Stimulated activated CD4-positive, alpha-beta T cell treated with anti-CD3 and anti-CD28 coated beads, Interleukin-1b, Interleukin-23, amount 100 ng/mL, for 1 hour (primary cell): ENCODE measurements around the gene DNM1.
A peak's percentile ranks its signal among the peaks of the same experiment; 100 is the strongest.

Source experiments
- DNase-seq, 2 donors: peaks; one replicate each; pipeline ENCODE4 v3.0.0-alpha.2; 2020; ENCODE audit warnings: low read depth in 2 of 2

Gene DNM1

DNA sequence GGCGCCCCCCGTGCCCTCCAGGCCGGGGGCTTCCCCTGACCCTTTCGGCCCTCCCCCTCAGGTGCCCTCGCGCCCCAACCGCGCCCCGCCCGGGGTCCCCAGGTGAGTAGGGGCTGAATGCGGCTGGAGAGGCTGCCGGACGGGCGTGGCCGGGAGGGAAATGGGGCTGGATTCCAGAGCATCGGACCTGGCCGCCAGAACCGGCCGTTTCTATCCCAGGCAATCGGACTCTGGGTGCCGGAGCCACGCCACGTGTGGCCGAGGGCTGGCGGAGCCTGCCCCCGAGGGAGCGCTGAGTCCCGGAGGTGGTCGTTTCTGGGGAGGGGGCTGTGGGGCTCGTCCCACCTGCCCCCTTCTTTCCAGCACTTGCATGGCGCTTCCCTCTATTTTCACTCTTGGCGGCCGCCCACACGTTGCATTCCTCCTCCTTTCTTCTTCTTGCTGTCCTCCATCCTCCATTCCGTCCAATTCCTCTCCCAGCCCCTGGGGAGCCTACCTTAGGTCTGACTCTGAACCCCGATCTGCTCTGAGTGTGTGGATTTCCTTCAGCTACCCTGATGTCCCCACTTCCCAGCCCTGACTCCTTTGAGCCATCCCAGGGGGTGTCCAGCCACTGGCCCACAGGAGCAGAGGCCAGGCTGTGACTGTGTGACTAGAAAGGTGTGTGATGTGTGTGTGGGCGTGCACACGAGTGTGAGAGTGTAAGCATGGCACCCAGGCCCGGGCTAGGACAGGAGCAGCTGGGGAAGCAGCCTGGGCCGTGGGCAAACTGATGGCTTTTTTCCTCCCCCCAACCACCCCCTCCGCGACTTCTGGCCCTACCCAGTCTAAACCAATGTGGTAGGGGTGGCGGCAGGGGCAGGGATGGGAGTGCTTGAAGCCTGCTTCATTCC lies 47.9 kb downstream of the DNM1 start:
- no peak for DNase-seq

DNA sequence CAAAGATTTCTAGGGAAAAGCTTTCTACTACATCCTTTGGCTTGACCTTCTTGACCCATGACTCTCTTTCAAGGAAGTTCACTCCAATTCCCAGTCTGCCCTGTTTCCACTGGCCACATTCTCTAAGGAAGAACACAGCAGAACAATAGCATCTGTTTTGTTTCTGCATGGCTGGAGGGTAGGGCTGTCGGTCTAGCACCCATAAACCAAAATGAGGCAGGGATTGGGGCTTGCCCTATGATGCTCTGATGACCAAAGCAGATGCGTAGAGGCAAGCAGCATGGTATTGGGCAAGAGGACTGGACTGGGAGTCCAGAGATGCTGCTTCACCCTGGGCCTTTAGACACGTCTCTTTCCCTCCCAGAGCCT lies 48.5 kb downstream of the DNM1 start:
- no peak for DNase-seq

DNA sequence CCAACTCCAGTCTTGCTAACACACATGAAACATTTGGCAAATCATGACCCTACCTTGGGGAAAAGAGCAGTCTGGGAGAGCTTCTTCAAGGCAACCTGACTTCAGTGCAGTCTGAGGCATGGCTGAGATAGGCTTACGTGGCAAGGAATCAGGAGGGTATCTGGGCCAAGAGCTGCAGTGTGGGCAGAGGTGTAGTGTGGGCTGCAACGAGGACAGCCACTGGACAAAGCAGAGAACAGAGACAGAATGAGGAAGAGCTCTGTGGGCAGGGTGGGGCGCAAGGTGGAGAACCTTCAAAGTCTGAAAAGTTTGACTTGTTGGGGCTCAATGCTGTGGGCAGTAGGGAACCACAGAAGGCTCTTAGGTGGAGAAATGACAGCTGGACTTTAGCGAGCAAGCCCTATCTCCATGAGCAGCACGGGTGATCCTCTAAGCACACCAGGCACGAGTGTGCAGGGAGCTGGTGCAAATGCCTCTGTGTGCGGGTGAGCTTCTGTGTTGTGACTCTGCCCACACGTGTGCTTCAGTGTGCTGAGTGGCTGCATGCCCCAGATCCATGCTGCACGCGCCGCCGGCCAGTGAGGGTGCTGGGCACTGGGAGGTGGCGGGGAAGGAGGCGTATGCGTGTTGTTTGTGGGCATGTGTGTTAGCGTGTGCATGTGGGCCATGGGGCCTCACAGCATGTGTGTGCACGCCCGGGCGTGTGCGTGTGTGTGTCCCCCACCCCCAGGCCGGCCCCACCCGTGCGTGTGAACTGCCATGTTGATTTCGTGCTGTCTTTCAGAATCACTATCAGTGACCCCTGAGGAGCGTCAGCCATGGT lies 49.3 kb downstream of the DNM1 start:
- no peak for DNase-seq

DNA sequence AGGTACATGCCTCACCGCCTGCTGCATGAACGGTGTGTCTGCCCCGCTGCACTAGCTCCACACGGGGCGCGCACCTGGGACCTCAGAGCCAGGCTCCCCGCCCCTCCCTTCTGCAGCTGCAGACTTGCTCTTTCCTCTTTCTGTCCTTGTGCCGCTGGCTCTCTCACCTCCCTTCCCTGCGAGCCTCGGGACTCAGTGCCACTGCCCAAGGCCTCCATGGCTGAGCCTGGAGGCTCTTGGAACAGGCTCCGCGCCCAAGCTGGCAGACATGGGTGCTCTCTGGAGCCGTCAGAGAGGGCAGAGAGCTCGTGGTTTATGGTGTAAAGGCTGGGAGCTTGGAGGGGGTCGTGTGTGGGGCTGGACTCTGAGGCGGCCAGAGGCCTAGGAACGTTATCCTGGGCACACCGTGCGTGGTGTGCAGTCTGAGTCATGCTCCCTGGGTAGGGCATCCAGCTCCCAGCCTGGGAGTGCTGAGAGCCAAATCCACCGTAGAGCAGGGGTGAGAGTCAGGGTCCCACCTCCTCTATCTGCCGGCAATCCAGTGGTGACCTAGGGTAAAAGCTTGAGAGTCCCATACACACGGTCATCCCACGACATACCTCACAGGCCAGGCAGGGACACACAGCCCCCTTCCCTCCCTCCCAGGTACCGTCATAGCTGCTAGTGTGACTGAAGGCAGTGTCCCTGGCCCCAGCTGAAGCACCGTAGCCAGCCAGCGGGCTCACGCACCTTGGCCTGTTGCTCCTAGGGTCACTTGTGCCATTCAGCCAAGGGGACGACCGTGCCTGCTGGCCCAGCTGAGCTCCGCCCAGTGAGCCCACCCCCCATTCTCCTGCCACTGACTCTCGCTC lies 50.2 kb downstream of the DNM1 start:
- DNase-seq, result no peak

DNA sequence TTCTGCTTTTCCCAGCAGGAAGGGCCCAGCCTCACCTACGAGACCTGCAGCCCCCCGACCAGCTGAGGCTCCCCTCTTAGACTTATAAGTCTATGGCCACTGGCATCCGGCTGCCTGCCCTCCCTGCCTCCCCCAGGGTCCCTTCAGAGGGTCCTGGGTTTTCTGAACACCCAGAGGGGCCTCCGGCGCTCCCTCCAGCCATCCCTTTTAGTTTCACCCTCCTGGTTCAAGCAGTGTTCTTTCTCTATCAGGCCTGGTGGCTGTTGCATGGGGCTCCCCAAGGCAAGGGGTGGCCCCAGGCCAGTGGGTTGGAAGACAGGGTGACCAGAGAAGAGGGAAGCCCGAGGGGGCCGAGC lies 50.8 kb downstream of the DNM1 start:
- no peak for DNase-seq

DNA sequence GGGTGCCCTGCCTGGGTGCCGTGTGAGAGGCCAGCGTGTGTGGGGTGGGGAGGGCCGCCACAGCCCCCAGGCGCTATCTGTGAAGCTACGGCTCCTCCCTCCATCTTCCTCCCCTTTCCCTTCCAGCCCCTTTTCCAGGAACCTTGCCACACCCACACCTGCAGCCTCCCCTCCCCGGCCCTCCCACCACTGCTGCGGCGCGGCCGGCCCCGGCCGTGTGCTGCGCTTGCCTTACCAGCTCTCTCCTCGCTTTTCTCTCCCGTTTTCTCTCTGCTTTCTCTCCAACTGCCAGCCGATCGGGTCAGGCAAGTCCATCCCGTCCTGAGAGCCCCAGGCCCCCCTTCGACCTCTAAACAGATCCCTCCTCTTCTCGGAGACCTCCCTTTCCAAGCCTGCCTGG lies 51.2 kb downstream of the DNM1 start:
- DNase-seq, result no peak

DNA sequence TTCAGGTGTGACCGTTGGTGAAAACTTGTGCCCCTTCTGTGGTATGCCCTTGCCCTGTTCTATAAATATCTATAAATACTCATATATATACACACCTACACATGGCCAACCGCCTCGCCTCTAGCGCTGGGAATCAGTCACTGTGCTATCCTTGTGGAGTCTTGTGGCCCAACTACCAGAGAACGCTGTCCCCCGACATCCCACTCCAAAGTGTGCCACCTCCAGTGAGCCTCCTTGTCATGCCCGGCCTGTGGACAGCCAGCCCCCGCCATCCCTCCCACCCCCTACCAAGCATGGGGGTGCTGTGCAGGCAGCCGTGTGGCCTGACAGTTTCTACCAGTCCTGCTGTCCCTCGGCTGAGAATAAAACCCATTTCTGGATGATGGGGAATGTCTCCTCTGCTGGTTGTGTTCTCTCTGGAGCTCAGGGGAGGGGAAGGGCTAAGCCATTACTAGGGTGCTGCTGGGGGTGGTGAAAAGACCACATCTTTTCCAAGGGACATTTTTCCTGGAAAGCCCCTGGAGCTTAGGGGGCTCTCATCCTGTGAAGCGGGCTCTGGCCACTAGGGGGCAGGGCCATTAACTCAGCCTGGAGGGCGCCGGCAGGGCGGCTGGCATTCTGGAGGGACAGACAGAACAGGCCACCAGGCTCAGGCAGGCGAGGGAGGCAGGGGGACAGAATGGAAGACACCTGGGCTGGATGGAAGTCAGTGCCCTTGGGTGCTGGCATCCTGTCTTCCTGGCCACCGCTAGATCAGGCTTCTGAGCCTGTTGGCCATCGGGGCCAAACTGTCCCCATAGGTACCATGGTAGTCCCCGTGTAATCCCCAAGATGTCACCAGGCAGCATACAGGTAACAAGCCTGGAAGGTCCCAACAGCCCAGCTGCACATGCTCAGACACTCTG lies 51.9 kb downstream of the DNM1 start:
- DNase-seq, result peak in 1 of 2 donors; percentile 42

DNA sequence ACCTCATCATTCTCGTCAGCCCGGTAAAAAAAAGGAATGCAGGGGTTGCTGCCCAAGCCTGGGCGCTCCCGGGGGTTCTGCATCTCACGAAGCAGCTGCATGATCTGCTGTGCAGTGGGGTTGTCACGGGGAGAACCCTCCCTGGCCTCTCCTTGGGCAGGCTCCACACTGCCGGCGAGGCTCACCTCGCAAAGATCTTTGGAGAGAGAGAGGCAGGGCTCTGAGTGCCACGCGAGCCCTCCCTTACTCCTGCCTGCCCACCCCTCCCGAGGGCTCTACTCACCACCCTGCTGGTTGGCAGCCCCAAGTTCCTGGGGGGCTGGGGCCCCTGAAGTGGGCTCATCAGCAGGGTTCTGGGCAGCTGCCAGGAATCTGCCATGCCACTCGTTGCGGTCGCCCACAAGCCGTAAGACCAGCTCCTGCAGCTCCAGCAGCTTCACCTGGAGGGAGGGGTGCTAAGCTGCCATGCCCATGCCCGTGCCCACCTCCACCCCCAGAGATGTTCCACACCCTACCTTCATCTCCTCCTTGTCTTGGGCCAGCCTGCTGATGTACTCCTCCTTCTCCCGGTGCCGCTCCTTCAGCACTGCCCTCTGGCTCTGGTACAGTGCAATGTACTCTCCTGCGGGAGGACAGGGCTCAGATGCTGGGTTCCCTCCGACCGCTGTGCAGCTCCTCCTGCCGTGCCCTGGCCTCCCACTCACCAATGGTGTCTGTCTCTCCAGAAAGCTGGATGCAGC lies 54.1 kb downstream of the DNM1 start:
- DNase-seq, result no peak

DNA sequence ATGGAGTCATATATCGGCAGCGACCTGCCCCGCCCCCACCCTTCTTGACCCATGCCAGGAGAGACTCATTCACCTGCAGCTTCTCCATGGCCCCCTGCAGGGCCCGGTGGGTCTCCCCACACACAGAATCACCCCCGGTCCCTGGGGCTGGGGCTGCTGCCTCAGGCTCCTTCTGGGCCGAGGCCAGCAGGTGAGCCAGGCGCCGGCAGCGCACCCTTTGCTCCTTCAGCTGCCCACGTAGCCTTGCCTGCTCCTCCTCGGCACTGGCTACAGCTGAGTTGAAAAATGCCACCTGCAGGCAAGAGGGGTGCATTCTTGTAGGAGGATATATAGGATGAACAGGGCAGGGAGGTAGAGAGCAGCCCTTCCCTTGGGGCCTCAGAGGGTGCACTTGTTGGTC lies 54.7 kb downstream of the DNM1 start:
- DNase-seq, result no peak

DNA sequence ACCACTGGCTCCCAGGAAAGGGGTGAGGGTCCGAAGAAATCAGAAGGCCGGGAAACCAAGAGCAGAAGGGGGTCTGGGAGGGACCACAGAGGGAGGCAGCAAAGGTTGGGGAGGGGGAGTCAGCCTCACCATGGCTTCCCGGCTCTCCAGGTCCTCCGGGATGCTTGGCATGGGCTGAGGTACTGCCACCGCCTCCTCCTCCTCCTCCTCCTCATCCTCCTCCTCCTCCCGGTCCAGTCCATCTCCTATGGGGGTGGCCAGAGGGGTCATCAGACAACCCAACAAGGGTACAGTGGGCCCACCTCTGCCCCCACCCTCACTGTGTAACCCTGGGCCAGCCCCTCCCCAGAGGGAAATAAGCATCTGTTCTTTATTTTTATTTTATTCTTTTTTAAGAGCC lies 55.1 kb downstream of the DNM1 start:
- no peak for DNase-seq

DNA sequence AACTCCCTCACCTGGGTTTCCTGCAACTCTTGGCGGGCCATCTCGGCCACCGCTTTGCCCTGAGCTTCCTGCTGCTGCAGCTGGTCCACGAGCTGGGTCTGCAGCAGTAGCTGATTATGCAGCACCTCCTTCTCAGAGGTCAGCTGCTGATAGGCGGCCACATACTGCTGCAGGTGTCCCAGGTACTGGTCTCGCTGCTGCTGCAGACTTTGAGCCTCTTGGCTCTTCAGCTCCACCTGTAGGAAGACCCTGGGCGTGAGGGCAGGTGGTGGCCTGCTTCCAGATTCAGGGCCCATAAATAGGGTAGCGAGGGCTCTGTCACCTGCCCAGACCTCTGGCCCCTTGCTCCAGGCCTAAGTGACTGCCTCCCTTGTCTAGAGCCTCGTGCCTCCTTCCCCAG lies 56.0 kb downstream of the DNM1 start:
- DNase-seq, result no peak

DNA sequence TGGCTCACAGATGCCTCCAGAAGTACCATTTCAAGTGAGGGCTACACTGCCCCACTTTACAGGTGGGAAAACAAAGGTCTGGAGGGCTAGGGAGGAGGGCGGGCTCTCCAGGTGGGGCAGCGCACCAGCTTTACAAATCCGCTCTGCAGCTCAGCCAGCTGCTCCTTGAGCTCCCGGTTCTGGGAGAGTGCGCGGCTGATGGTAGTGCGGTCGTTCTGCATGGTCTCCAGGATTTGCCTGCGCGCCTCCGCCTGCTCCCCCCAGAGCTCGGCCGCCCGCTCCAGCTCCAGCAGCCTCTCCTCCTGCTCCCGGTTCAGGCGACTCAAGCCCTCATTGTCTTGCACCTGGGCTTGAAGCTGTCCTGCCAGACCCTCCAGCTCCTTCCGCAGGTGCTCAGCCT lies 57.2 kb downstream of the DNM1 start:
- no peak for DNase-seq

DNA sequence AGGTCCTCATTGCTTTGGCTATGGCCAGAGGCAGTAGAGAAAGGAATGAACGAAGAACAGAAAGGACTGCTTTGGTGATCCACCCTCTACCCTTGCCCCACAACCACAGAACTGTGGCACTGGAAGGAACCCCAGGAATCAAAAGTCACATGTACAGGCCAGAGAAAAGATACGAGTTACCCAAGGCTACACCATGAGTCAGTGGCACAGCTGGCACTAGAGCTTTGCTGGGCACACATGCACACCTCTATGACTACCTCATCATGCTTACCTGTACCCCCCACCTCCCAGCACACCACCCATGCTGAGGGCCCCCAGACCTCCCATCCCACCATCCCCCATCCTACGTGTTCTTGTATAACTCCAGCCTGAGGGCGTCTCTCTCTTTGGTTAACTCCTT lies 59.5 kb downstream of the DNM1 start:
- DNase-seq, result no peak

DNA sequence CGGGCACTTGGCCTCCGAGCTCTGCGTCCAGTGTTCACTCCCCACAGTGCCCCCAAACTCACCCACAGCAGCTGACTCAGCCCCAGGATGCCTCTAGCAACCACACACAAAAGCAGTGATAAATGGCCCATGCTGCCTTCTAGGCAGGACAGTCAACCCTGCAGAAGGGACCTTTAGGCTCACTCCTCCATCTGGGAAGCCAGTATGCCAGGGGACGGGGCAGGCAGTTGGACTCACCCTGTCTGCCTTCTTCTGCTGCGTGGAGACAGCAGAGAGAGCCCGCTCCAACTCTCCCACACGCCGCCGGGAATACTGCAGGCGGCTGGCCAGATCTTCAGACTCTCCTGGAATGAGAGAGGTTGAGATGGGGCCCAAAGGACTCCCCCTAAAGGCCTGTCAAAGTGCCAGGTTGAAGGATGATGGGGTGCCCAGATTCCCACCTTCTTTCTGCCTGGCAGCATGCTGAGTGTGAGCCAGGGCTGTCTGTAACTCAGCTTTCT lies 62.2 kb downstream of the DNM1 start:
- no peak for DNase-seq

DNA sequence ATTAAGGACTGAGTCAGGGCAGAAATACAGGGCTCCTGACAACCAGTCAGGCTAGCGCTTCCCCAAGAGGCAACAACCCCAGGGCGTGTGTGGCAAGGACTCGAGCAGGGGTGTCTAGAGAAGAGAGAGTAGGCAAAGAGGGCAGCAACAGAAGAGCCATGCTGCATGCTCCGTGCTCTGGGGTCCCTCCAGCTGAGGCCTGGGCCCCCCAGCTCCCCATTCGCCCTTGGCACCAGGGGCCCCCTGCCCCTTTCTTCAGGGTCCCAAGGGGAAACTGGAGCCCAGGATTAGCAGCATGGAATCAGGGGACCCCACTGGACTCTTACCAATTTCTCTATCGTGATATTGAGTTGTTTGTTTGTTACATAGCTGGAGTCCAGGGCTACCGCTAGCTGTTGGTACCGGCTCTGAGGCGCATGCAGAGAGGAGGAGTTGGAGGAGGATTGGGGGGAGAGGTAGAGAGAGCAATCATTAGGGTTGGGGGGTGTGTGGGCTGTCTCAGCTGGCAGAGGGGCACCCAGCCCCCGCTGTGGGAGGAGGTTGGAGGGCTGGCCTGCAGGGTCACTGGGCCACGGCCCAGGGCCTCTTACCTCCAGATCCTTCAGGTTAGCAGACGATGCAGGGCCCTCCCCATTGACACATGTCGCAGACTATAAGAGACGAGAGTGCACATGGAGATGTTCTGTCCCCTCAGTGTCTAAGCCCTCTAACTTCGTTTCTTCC lies 63.9 kb downstream of the DNM1 start:
- no peak for DNase-seq

DNA sequence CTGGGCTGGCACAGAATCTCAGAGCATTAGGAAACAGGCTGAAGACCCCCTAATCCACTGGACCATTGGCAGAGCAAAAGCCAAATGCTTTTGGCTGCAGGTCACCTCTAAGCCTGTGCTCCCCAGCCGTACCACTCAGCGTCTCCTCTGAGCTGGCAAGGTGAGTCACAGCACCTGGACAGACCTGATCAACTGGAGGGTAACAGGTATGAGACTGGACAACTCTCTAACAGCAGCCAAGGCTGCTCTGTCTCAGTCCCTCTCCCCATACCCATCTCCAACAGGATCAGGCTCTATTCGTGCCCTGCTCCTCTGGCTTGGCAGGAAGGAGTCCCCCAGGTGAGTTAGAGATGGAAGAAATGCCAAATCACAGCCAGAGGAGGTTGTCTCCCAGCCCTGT lies 67.9 kb downstream of the DNM1 start:
- DNase-seq, result no peak

DNA sequence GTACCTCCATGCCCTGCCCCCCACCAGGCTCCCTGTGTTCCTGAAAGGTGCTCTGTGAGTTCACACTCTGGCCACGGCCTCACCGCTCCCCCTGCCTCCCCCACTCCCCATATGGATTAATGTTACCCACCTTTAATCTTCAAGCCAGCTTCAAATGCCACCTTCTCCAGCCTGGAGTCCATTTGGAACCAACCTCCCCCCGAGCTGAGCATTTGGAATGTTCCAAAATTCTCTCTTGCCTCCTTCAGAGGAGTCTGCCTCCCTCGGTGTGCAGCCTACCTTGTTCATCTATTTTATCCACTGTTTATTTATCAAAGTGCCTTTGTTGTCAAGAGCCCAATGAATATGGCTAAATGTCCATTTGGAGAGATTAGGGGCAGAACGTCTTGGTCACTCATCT lies 68.3 kb downstream of the DNM1 start:
- no peak for DNase-seq

DNA sequence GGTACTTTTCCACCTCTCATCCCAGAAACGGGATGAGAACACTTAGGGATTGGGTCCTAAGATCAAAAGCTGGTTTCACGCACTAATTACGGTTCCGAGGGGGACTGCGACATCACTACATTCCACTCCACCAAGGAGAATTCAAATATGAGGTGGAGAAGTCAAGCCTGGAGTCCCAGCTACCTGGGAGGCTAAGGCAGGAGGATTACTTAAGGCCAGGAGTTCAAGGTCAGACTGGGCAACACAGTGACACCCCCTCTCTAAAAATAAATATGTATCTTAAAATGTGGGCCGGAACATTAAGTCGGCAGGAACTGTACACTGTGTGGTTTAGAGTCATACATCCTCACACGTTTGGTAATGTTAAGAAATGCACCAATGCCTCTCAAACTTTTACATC lies 71.1 kb downstream of the DNM1 start:
- DNase-seq, result no peak

DNA sequence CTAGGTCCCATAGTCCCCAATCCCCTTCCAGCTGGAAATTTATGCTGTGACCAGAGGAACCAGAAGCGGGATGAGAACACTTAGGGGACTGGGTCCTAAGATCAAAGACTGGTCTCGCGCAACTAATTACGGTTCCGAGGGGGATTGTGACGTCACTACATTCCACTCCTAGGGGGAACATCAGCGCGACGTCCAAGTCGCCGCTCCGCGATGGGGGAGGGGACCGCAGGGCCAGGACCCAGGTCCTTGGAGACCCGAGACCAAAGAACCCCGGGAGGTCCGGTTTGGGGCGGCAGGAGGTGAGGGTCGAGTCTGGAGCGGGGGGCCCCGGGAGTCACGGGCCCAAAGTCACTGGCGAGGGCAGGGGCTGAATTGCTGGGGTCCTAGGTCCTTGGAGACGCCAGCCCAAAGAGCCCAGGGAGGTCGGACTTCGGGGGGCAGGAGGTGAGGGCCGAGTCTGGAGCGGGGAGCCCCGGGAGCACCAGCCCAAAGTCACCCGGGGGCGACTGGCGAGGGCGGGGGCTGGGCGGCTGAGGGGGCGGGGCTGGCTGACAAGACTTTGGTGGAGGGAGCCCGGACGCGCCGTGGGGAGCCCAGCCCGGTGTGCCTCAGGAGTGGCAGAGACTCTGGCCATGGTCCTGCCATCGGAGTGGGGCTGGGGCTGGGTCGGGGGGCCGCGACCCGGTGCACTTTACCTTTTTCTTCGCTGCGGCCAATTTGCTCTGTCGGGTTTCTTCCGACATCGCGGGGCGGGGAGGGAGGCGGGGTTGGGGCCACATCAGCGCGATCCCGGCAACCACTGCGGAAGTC lies 72.2 kb downstream of the DNM1 start, which contains the start of gene GOLGA2:
Gene GOLGA2 (minus strand): TSS at position 810 of the 810 bp plus-strand sequence. CDS start 31 bp downstream, at position 779.
- no peak for DNase-seq
